Muscle of leg (tissue), 9 donors: ENCODE results near the gene NBPF15. TPM values are rescaled to one million over a fixed set of nuclear protein-coding genes. Genes with fewer than 3 reads are reported as not detected.

Source experiments
- polyA plus RNA-seq, 8 donors: library from polyadenylated mRNA; unstranded; fragments of 120-200 nt; gene quantifications; one replicate each; pipeline versions ENCODE4 v1.2.1 to v1.2.3, GENCODE V29; 2013; ENCODE audit warnings: inconsistent platforms in 1 of 8, low replicate concordance in 1 of 8; ENCODE audit not compliant: insufficient read length in 8 of 8, insufficient read depth in 1 of 8
- total RNA-seq: library from RNA; stranded (reverse); fragments of 120-200 nt; gene quantifications from one replicate; pipeline ENCODE4 v1.2.4, GENCODE V29; 2013

Gene NBPF15
- total and polyA plus RNA-seq, 9 donors = 29.9 to 57.8 (median 42.9) TPM

Other genes starting within 250 kb of the NBPF15 start
- not detected for gene PPIAL4E, start 88.0 kb downstream of the NBPF15 start, total RNA-seq
- under 1 TPM; 0.25 to 0.61 (median 0.50) TPM for gene PPIAL4E, start 88.0 kb downstream of the NBPF15 start, polyA plus RNA-seq
- not detected for gene PPIAL4F, start 131.2 kb upstream of the NBPF15 start, total RNA-seq
- not detected for gene PPIAL4F, start 131.2 kb upstream of the NBPF15 start, polyA plus RNA-seq